Measurements from ENCODE around the gene SPATA32. TPM values are rescaled to one million over a fixed set of nuclear protein-coding genes. Genes with fewer than 3 reads are reported as not detected.

The SPATA32 gene
- polyA plus RNA-seq, 2 of the 4 experiments (the other 2 are of a cell fraction): 0.05 to 0.21 TPM

DNA sequence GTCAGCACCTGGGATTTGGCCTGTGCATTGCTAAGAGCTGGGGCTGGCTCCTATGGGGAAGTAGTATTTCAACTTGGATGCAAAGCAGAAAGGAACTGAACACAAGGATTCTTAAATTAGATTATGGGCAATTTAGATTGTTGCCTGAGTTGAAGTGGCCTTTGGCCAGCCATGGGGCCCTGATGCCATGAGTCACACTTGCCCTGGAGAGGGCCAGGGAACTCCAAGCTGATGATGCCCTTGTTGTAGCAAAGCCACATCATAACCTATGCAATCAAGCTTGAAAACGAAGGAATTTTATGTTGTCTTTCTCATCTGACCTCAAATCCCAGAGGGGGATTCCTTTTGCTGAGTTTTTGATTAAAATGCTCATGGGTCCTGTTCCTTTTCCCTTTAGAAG lies 3.9 kb upstream of the SPATA32 start:
- TF ChIP-seq JUNB (IDR thresholded peaks at IDR 0.05) (0 out of 2 replicates have a peak, but pooled peaks have one; percentile 21), RCOR1 (IDR thresholded peaks at IDR 0.05; ENCODE audit: low read depth, low read length) (no peak), JUN (IDR thresholded peaks at IDR 0.05) (peak in 1 of 2 experiments; percentile 36; a peak in 2 of 5 replicates), FOSL2 (IDR thresholded peaks at IDR 0.05) (no peak; the same call in 1 of the 2 replicates), FOSL2 (CRISPR knock-in tag; IDR thresholded peaks at IDR 0.05) (peak; percentile 61)
- ChIA-PET CTCF (interaction anchor here (1.0 to 34.8 kb wide), 14 partner anchors 11 to 163 kb away, joined by 3 to 1120 read pairs (median 18); partner anchors contain the start of genes ACBD4, FMNL1 and MAP3K14), POLR2A (interaction anchor here (0.8 to 1.0 kb wide), 2 partner anchors 12 to 51 kb away, joined by 3 read pairs; partner anchors contain the start of gene MAP3K14)
- Histone ChIP-seq H3K4me1 (peaks cover 55% of the 10 kb centered on the region), H3K27ac (peak overlapping the region; percentile 14 to 54; a peak in 4 of 6 replicates), H3K4me3 (no peak overlapping the region), H3K9me3 (no peaks in the 10 kb centered on the region), H3K4me2 (peak overlapping the region; percentile 49)
- FAIRE-seq: peak; percentile 70
- peak in 1 of 2 experiments; percentile 18; a peak in 1 of 6 replicates for ATAC-seq
- peak in 1 of 2 experiments; percentile 57 for DNase-seq (ENCODE audit: low read depth in 1 of 2, low spot score in 1 of 2)
- WGBS (ENCODE audit: missing lambda C conversion rate): 29% methylated on average over 1 of the region's 1 CpG

DNA sequence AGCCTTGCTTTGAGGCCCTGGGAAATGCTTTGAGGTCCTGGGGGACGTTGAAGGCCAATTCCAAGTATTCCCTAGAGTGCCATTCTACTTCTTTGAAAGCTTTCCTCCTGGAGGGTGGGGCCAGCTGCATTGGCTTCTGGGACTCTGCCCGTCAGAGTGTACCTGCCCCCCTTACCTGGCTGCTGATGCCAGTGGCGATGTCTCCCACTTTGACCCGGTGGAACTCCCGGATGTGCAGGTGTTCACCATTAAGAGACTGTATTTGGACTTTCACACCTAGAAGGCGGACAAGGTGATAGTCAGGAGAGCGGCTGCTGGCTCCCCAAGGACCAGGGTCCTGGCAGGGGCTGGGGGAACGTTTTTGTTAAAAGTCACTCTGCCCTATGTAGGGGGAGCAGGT lies 3.1 kb upstream of the SPATA32 start:
- H3K4me1 ChIP-seq: peaks cover 55% of the 10 kb centered on the region
- 85% methylated on average over 8 of the region's 8 CpGs for WGBS (ENCODE audit: missing lambda C conversion rate)
- CTCF ChIA-PET: interaction anchor here (1.3 to 34.8 kb wide), 11 partner anchors 12 to 163 kb away, joined by 4 to 1120 read pairs (median 22); partner anchors contain the start of genes ACBD4 and FMNL1
- H3K4me3 ChIP-seq: no peak overlapping the region
- TF ChIP-seq HOXB5 (CRISPR knock-in tag; IDR thresholded peaks at IDR 0.05): no peak
- TF ChIP-seq, protein P1, sequence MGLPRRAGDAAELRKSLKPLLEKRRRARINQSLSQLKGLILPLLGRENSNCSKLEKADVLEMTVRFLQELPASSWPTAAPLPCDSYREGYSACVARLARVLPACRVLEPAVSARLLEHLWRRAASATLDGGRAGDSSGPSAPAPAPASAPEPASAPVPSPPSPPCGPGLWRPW (IDR thresholded peaks at IDR 0.05): no peak
- no peak for TF ChIP-seq MYC (IDR thresholded peaks at IDR 0.05; ENCODE audit: borderline replicate concordance, low read length)
- no peak for TF ChIP-seq RNF2 (IDR thresholded peaks at IDR 0.05; ENCODE audit: borderline replicate concordance, low read depth)
- TF ChIP-seq, protein P2, sequence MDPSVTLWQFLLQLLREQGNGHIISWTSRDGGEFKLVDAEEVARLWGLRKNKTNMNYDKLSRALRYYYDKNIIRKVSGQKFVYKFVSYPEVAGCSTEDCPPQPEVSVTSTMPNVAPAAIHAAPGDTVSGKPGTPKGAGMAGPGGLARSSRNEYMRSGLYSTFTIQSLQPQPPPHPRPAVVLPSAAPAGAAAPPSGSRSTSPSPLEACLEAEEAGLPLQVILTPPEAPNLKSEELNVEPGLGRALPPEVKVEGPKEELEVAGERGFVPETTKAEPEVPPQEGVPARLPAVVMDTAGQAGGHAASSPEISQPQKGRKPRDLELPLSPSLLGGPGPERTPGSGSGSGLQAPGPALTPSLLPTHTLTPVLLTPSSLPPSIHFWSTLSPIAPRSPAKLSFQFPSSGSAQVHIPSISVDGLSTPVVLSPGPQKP (IDR thresholded peaks at IDR 0.05; ENCODE audit: low read depth, low read length): no peak
- no peak for TF ChIP-seq BHLHE40 (IDR thresholded peaks at IDR 0.05; ENCODE audit: low read depth, low read length)
- no peak for TF ChIP-seq ZFP36 (IDR thresholded peaks at IDR 0.05; ENCODE audit: borderline replicate concordance, partially characterized antibody)
- DNase-seq (ENCODE audit: low read depth in 1 of 2, low spot score in 1 of 2) (no peak), ATAC-seq (no peak), FAIRE-seq (no peak)
- H3K4me2 ChIP-seq: no peak overlapping the region
- POLR2A ChIA-PET: interaction anchor here (0.8 to 1.2 kb wide), 2 partner anchors 11 to 107 kb away, joined by 3 read pairs; no protein-coding TSS in a partner anchor
- no peaks in the 10 kb centered on the region for H3K9me3 ChIP-seq
- H3K27ac ChIP-seq: peak overlapping the region in 1 of 2 experiments; percentile 54; a peak in 2 of 6 replicates

DNA sequence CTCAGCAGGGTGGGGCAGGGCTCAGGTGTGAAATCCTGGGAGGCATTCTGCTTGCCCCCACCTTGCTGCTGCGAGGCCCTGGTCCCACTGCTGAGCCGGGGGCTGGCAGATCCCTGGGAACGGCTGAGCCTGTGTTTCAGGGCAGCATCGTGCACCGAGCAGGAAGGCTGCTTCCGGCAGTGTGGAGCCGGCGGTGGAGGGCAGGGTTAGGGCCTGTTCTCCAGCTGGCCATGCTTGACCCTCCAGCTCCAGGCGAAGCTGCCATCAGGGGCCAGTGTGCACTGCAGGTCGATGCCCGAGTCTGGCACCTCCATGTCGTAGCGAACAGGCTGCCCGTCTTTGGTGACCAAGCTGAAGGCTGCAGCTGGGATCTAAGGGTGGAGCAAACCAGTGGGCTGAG lies 2.5 kb upstream of the SPATA32 start:
- FAIRE-seq: no peak
- 0 out of 6 replicates have a peak, but pooled peaks of 1 of the 2 experiments have one; percentile 1 for ATAC-seq
- CTCF ChIA-PET: interaction anchor here (0.9 to 34.8 kb wide), 12 partner anchors 12 to 162 kb away, joined by 3 to 1120 read pairs (median 21); partner anchors contain the start of genes ACBD4 and FMNL1
- Histone ChIP-seq H3K4me1 (peaks cover 55% of the 10 kb centered on the region), H3K27ac (peak overlapping the region in 1 of 2 experiments; percentile 54; a peak in 3 of 6 replicates), H3K9me3 (no peaks in the 10 kb centered on the region), H3K4me2 (no peak overlapping the region), H3K4me3 (no peak overlapping the region)
- WGBS (ENCODE audit: missing lambda C conversion rate): 94% methylated on average over 12 of the region's 14 CpGs
- no peak for TF ChIP-seq HOXA7 (CRISPR knock-in tag; IDR thresholded peaks at IDR 0.05)
- no peak for TF ChIP-seq TP53 (CRISPR knock-in tag; IDR thresholded peaks at IDR 0.05)
- DNase-seq (ENCODE audit: low read depth in 1 of 2, low spot score in 1 of 2): no peak
- POLR2A ChIA-PET: interaction anchor here (1.2 kb wide), 1 partner anchor 107 kb away, joined by 3 read pairs; no protein-coding TSS in a partner anchor

DNA sequence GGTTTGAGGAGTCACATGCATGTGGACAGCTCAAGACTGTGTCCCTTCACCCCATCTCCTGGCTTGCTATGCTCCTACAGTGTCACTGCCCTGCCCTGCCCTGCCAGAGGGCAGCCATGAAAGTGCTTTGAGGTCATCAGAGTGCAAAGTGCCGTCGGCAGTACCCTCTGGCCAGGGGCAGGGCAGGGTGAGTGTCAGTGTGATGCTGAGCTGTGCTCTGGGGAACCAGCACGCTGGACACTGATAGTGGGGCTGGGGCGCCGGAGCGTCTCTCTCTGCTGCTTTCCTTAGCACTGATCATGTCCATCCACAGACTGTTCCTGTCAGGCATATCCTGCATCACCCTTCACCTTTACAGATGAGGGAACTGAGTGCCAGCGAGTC lies 1.6 kb upstream of the SPATA32 start:
- TF ChIP-seq FOSB (CRISPR knock-in tag; IDR thresholded peaks at IDR 0.05) (no peak), JUN (IDR thresholded peaks at IDR 0.05) (no peak)
- TF ChIP-seq, protein P1 (IDR thresholded peaks at IDR 0.05): no peak
- POLR2A ChIA-PET: no interaction called here
- peak; percentile 13 to 28; a peak in 5 of 6 replicates for ATAC-seq

More for the DNA sequence above, 1.6 kb upstream of the SPATA32 start:
- H3K4me3 ChIP-seq: no peak overlapping the region
- H3K9me3 ChIP-seq: no peaks in the 10 kb centered on the region
- 68% methylated on average over 7 of the region's 7 CpGs for WGBS (ENCODE audit: missing lambda C conversion rate)
- no peak overlapping the region for H3K4me2 ChIP-seq
- H3K4me1 ChIP-seq: peaks cover 55% of the 10 kb centered on the region
- CTCF ChIA-PET: interaction anchor here (0.8 to 34.8 kb wide), 13 partner anchors 7 to 163 kb away, joined by 3 to 1120 read pairs (median 16); partner anchors contain the start of genes ACBD4 and FMNL1
- H3K27ac ChIP-seq: peak overlapping the region in 1 of 2 experiments; percentile 54; a peak in 3 of 6 replicates
- no peak for DNase-seq (ENCODE audit: low read depth in 1 of 2, low spot score in 1 of 2)
- no peak for FAIRE-seq
